GM13977 (cell line): ENCODE data around the gene CBX8.

Experiments
- DNase-seq: peaks from one replicate; pipeline ENCODE4 v3.0.0; 2012; ENCODE audit warnings: low spot score
- CTCF ChIP-seq: IDR thresholded peaks from 2 replicates; pipeline ENCODE4 v1.5.1; 2012; ENCODE audit warnings: mild to moderate bottlenecking, control low read depth; ENCODE audit not compliant: insufficient read depth; ENCODE audit errors: extremely low read depth, missing control alignments
- in situ Hi-C: fragments of 300-500 bp; cut with MboI; formaldehyde crosslinking; loops from one replicate; pipeline ENCODE4 v1.12.0; 2022; ENCODE audit warnings: low sequenced_read_pairs, low pct_unique_long_range_greater_than_20kb, mixed read lengths, inconsistent platforms; ENCODE audit not compliant: unreplicated experiment

The CBX8 gene

DNA sequence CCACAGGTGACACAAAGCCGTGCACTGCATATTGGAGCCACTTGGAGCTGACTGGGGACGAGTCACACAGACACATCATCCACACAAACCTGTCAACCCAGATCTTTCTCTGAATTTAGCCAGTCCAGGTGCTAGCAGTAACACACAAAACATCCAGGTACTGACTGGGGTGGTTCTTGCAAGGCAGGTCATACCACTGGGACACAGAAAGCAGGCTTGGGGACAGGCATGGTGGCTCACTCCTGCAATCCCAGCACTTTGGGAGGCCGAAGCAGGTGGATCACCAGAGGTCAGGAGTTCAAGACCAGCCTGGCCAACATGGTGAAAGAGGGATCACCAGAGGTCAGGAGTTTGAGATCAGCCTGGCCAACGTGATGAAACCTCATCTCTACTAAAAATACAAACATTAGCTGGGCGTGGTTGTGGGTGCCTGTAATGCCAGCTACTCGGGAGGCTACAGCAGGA is 51.2 kb downstream of the CBX8 start:
- DNase-seq, result no peak
- in situ Hi-C loops, result no loop called here
- no peak for TF ChIP-seq CTCF

DNA sequence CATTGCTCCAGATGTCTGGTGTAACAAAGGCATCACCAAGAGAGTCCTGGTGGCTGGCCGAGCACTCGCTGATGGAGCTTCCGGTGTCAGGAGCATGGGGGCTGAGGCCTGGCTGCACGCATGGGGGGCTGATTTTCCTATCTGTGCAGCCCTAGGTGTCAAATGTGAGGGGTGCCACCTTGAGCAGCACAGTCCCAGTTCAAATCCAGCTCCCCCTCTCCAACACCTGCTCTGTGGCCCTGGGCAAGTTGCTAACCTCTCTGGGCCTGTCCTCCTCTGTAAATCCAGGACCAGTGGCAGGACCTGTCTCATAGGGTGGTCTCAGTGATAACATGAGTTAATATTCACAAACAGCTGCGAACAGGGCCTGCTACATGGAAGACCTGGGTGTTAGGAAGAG is 53.3 kb downstream of the CBX8 start:
- no peak for DNase-seq
- TF ChIP-seq CTCF, result no peak
- in situ Hi-C loops, result no loop called here

- peak; percentile 24 for DNase-seq
- TF ChIP-seq CTCF, result no peak
- in situ Hi-C loops, result no loop called here
These were observed 53.9 kb downstream of the CBX8 start for GRCh38 chr17:79742951-79743476.

DNA sequence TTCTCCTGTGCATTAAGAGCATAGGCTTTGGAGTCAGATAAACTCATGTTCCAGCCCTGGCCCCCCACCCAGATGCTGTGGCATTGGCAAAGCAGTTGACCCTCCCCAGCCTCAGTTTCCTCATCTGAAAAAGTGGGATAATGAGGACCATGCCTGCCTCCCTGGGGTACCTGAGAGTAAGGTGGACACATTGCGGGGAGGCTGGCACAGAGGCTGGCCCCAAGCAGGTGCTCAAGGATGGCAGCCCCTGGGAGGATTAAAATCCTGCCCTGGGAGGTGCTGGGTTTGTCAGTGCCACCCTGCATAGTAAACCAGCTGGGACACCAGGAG is 54.3 kb downstream of the CBX8 start:
- no peak for TF ChIP-seq CTCF
- in situ Hi-C loops, result no loop called here
- DNase-seq, result no peak
